Esophagus muscularis mucosa (tissue), 3 donors: ENCODE results near the gene ATP2B2.

Source experiments
- CTCF ChIP-seq, 3 experiments: fragments of 200-600 bp in 2 of 3; fragments of 450-650 bp in 1 of 3; sonication (generic) in 2 of 3; IDR thresholded peaks; one replicate each; pipeline ENCODE4 v1.5.1; 2017 to 2019; ENCODE audit warnings: antibody characterized with exemption in 3 of 3, mild to moderate bottlenecking in 2 of 3, moderate library complexity in 1 of 3
- EP300 ChIP-seq: sonication (generic); formaldehyde crosslinking; IDR thresholded peaks from one replicate; pipeline ENCODE4 v1.6.1; 2017; ENCODE audit warnings: antibody characterized with exemption

GRCh38 chr3:10434938-10435336 lies 70.4 kb downstream of the ATP2B2 start:
- no peak for TF ChIP-seq EP300
- no peak for TF ChIP-seq CTCF (IDR thresholded peaks at IDR 0.05)
